HCT116 (cell line): ENCODE measurements around the gene KRTDAP. TPM values are rescaled to one million over a fixed set of nuclear protein-coding genes. Genes with fewer than 3 reads are reported as not detected.

Source experiments
- ATAC-seq: fragments of 200-7000 bp; cut with Tn5 transposase; 2 replicates; pipeline ENCODE4 v1.9.1; 2020; ENCODE audit warnings: mild to moderate bottlenecking, moderate library complexity
- BruUV-seq: library from RNA; stranded (reverse); fragments of 400-500 nt; replicated peaks from 2 replicates; lab custom pipeline; 2021; lab: Mats Ljungman, UMichigan
- CTCF ChIA-PET: fragments of 300-600 bp; sonication (Branson Sonifier 250); formaldehyde crosslinking; loops from one replicate; lab custom pipeline; 2021; ENCODE audit warnings: antibody characterized with exemption; lab: Charles Lee
- POLR2A ChIA-PET: fragments of 300-600, 350-600 bp; sonication (Branson Sonifier 250); formaldehyde crosslinking; loops from one replicate; lab custom pipeline; 2021; ENCODE audit warnings: antibody characterized with exemption; lab: Charles Lee
- RAD21 ChIA-PET, 2 experiments: fragments of 300-600 bp; sonication (Branson Sonifier 250); formaldehyde crosslinking; loops; one replicate each; lab custom pipeline; 2023; ENCODE audit warnings: low total read pairs in 2 of 2; ENCODE audit not compliant: uncharacterized antibody in 2 of 2, unreplicated experiment in 2 of 2, low non-redundant PET in 1 of 2; lab: Charles Lee
- DNase-seq: peaks from one replicate; pipeline ENCODE4 v3.0.0-alpha.2; 2010; ENCODE audit warnings: low read depth, low spot score
- H2AFZ ChIP-seq: fragments of 200-600 bp; shearing (Covaris generic), sonication (generic); 2 replicates; pipeline ENCODE4 v1.6.1; 2017; ENCODE audit warnings: low read depth, mixed run types, mixed read lengths, antibody characterized with exemption, low read length; ENCODE audit not compliant: poor library complexity, severe bottlenecking
- H3K27ac ChIP-seq: 2 replicates; pipeline ENCODE4 v1.5.1; 2012; ENCODE audit warnings: low read depth, low read length
- H3K27me3 ChIP-seq: fragments of 200-600 bp; sonication (generic); 2 replicates; pipeline ENCODE4 v1.6.1; 2016; ENCODE audit warnings: mixed run types, low read length, mixed read lengths; ENCODE audit not compliant: insufficient read depth
- H3K36me3 ChIP-seq, 2 experiments: fragments of 200-500 bp in 1 of 2; fragments of 200-600 bp in 1 of 2; sonication (Bioruptor generic) in 1 of 2; sonication (generic) in 1 of 2; 2 replicates each; pipeline versions ENCODE4 v1.5.1 to v1.6.1; 2014 to 2016; ENCODE audit warnings: low read length in 2 of 2, inconsistent platforms in 1 of 2, mixed read lengths in 1 of 2, mixed run types in 1 of 2; ENCODE audit not compliant: insufficient read depth in 2 of 2, control insufficient read depth in 1 of 2
- H3K4me1 ChIP-seq, 2 experiments: fragments of 200-600 bp in 1 of 2; sonication (generic) in 1 of 2; 2 replicates each; pipeline versions ENCODE4 v1.5.1 to v1.6.1; 2012 to 2017; ENCODE audit warnings: low read length in 2 of 2, inconsistent platforms in 1 of 2, mild to moderate bottlenecking in 1 of 2, mixed read lengths in 1 of 2, mixed run types in 1 of 2, moderate library complexity in 1 of 2; ENCODE audit not compliant: insufficient read depth in 2 of 2, control insufficient read depth in 1 of 2
- H3K4me2 ChIP-seq: fragments of 200-600 bp; sonication (generic); 2 replicates; pipeline ENCODE4 v1.6.1; 2017; ENCODE audit warnings: mixed run types, low read length, mixed read lengths
- H3K4me3 ChIP-seq, 2 experiments: fragments of 200-600 bp in 1 of 2; sonication (generic) in 1 of 2; replicated peaks in 1 of 2; 2 replicates each; pipeline ENCODE4 v1.5.1; 2011 to 2016; ENCODE audit warnings: low read length in 2 of 2, control low read depth in 1 of 2, low read depth in 1 of 2, mild to moderate bottlenecking in 1 of 2, mixed read lengths in 1 of 2, mixed run types in 1 of 2
- H3K79me2 ChIP-seq: fragments of 200-600 bp; sonication (generic); 2 replicates; pipeline ENCODE4 v1.6.1; 2017; ENCODE audit warnings: mild to moderate bottlenecking, mixed run types, low read length, moderate library complexity, mixed read lengths; ENCODE audit not compliant: insufficient read depth
- H3K9ac ChIP-seq: fragments of 200-600 bp; sonication (generic); 2 replicates; pipeline ENCODE4 v1.6.1; 2016; ENCODE audit warnings: low read length, mixed read lengths
- H3K9me2 ChIP-seq: fragments of 200-600 bp; sonication (generic), shearing (Covaris generic); 2 replicates; pipeline ENCODE4 v1.6.1; 2017; ENCODE audit warnings: mixed run types, mild to moderate bottlenecking, moderate library complexity; ENCODE audit not compliant: insufficient read depth
- H3K9me3 ChIP-seq, 2 experiments: fragments of 200-500 bp in 1 of 2; fragments of 200-600 bp in 1 of 2; sonication (Bioruptor generic) in 1 of 2; sonication (generic) in 1 of 2; 2 replicates each; pipeline ENCODE4 v1.6.1; 2014 to 2017; ENCODE audit warnings: low read length in 2 of 2, mixed read lengths in 2 of 2, inconsistent platforms in 1 of 2, low read depth in 1 of 2, mild to moderate bottlenecking in 1 of 2, mixed run types in 1 of 2, moderate library complexity in 1 of 2; ENCODE audit not compliant: control insufficient read depth in 1 of 2, insufficient read depth in 1 of 2
- H4K20me1 ChIP-seq: fragments of 200-600 bp; sonication (generic), shearing (Covaris generic); 2 replicates; pipeline ENCODE4 v1.6.1; 2017; ENCODE audit warnings: mixed run types, mild to moderate bottlenecking, moderate library complexity; ENCODE audit not compliant: insufficient read depth
- CEBPB ChIP-seq: IDR thresholded peaks from 2 replicates; pipeline ENCODE4 v1.6.1; 2012; ENCODE audit warnings: low read depth
- CTCF ChIP-seq, 3 experiments: fragments of 200-600 bp in 1 of 3; sonication (generic) in 1 of 3; IDR thresholded peaks in 2 of 3; conservative IDR thresholded peaks in 1 of 3; 2 replicates each; pipeline ENCODE4 v1.5.1; 2012 to 2017; ENCODE audit warnings: low read depth in 2 of 3, low read length in 2 of 3, antibody characterized with exemption in 1 of 3, borderline replicate concordance in 1 of 3, control low read depth in 1 of 3, mild to moderate bottlenecking in 1 of 3, mixed read lengths in 1 of 3, mixed run types in 1 of 3, moderate library complexity in 1 of 3; ENCODE audit not compliant: insufficient read depth in 1 of 3
- EGR1 ChIP-seq: IDR thresholded peaks from 2 replicates; pipeline ENCODE4 v1.6.1; 2012; ENCODE audit warnings: low read depth
- ELF1 ChIP-seq: IDR thresholded peaks from 2 replicates; pipeline ENCODE4 v1.6.1; 2012; ENCODE audit warnings: low read depth, borderline replicate concordance
- EZH2phosphoT487 ChIP-seq: fragments of 200-600 bp; IDR thresholded peaks from 2 replicates; pipeline ENCODE4 v1.6.1; 2018; ENCODE audit warnings: antibody characterized with exemption, borderline replicate concordance
- JUND ChIP-seq: IDR thresholded peaks from 2 replicates; pipeline ENCODE4 v1.6.1; 2012
- POLR2A ChIP-seq: IDR thresholded peaks from 2 replicates; pipeline ENCODE4 v1.7.0; 2011; ENCODE audit warnings: borderline replicate concordance; ENCODE audit not compliant: insufficient read depth, insufficient read length; ENCODE audit errors: extremely low read depth
- SP1 ChIP-seq: IDR thresholded peaks from 2 replicates; pipeline ENCODE4 v1.6.1; 2012; ENCODE audit warnings: low read depth
- SRF ChIP-seq: IDR thresholded peaks from 2 replicates; pipeline ENCODE4 v1.6.1; 2012; ENCODE audit warnings: low read depth
- ZFX ChIP-seq: fragments of 450-650 bp; IDR thresholded peaks from 2 replicates; pipeline ENCODE4 v1.6.1; 2017
- ZNF274 ChIP-seq: fragments of 200-500 bp; sonication (Bioruptor generic); IDR thresholded peaks from 2 replicates; pipeline ENCODE4 v1.6.1; 2014; ENCODE audit warnings: mild to moderate bottlenecking, low read depth, low read length, inconsistent platforms
- intact Hi-C: fragments of 100-400 bp; cut with micrococcal nuclease; formaldehyde crosslinking; loops from 2 replicates; pipeline ENCODE4 v1.10.0; 2022
- total RNA-seq: library from RNA; stranded (reverse); gene quantifications from one replicate; pipeline ENCODE4 v1.2.1, GENCODE V29; 2021; ENCODE audit not compliant: unreplicated experiment

The KRTDAP gene
- total RNA-seq, 1 experiment from 2014 or later, result 0.74 TPM

- H3K9ac ChIP-seq, result no peak overlapping the region
- no peaks in the 10 kb centered on the region for H3K9me3 ChIP-seq
- BruUV-seq, result no TSS peak
- H3K36me3 ChIP-seq, result no peaks in the 10 kb centered on the region
- ChIA-PET RAD21 (no interaction called here), CTCF (no interaction called here), POLR2A (no interaction called here)
- H2AFZ ChIP-seq, result no peak overlapping the region
- ATAC-seq, result no peak
- H3K4me1 ChIP-seq, result peaks cover 0 to 1% of the 10 kb centered on the region in 2 experiments; a peak in 2 of 4 replicates
- intact Hi-C loops, result no loop called here
- H3K27me3 ChIP-seq, result peaks cover 9% of the 10 kb centered on the region
- H3K27ac ChIP-seq, result no peak overlapping the region
- H3K79me2 ChIP-seq, result no peaks in the 10 kb centered on the region
- H3K9me2 ChIP-seq, result no peaks in the 10 kb centered on the region
- TF ChIP-seq EGR1 (no peak), ZFX (no peak), JUND (no peak), ELF1 (no peak)
- no peak for DNase-seq
- no peak overlapping the region for H3K4me3 ChIP-seq
- H3K4me2 ChIP-seq, result no peak overlapping the region
- H4K20me1 ChIP-seq, result no peaks in the 10 kb centered on the region
Observed at GRCh38 chr19:35484252-35485036, 5.8 kb downstream of the KRTDAP start.

- no peak for DNase-seq
- Histone ChIP-seq H3K4me1 (peaks cover 2 to 5% of the 10 kb centered on the region in 2 experiments; a peak in 2 of 4 replicates), H2AFZ (no peak overlapping the region), H3K27ac (no peak overlapping the region), H3K79me2 (no peaks in the 10 kb centered on the region), H4K20me1 (no peaks in the 10 kb centered on the region), H3K9ac (no peak overlapping the region), H3K4me2 (no peak overlapping the region), H3K36me3 (no peaks in the 10 kb centered on the region), H3K9me2 (no peaks in the 10 kb centered on the region), H3K9me3 (no peaks in the 10 kb centered on the region), H3K27me3 (peaks cover 9% of the 10 kb centered on the region), H3K4me3 (no peak overlapping the region)
- intact Hi-C loops, result no loop called here
- POLR2A ChIA-PET, result no interaction called here
- CTCF ChIA-PET, result no interaction called here
- ATAC-seq, result no peak
- TF ChIP-seq ZNF274 (no peak), CEBPB (no peak), EZH2phosphoT487 (no peak), SRF (no peak), CTCF (IDR thresholded peaks at IDR 0.05 in 2 of 3, conservative IDR thresholded peaks at IDR 0.05 in 1 of 3; ENCODE audit: borderline replicate concordance in 1 of 3, insufficient read depth in 1 of 3, low read depth in 2 of 3, low read length in 2 of 3) (no peak), POLR2A (no peak), SP1 (no peak), EGR1 (no peak)
- BruUV-seq, result no TSS peak
- RAD21 ChIA-PET, result no interaction called here
Observed at GRCh38 chr19:35483089-35483488, 7.2 kb downstream of the KRTDAP start.
